Stimulated activated CD4-positive, alpha-beta T cell treated with anti-CD3 and anti-CD28 coated beads, Interleukin-15, amount 100 ng/mL, for 24 hours (primary cell): ENCODE data around the gene SMIM1.
A peak's percentile ranks its signal among the peaks of the same experiment; 100 is the strongest.

Experiments used
- DNase-seq: peaks from one replicate; pipeline ENCODE4 v3.0.0-alpha.2; 2020

Gene SMIM1

DNA sequence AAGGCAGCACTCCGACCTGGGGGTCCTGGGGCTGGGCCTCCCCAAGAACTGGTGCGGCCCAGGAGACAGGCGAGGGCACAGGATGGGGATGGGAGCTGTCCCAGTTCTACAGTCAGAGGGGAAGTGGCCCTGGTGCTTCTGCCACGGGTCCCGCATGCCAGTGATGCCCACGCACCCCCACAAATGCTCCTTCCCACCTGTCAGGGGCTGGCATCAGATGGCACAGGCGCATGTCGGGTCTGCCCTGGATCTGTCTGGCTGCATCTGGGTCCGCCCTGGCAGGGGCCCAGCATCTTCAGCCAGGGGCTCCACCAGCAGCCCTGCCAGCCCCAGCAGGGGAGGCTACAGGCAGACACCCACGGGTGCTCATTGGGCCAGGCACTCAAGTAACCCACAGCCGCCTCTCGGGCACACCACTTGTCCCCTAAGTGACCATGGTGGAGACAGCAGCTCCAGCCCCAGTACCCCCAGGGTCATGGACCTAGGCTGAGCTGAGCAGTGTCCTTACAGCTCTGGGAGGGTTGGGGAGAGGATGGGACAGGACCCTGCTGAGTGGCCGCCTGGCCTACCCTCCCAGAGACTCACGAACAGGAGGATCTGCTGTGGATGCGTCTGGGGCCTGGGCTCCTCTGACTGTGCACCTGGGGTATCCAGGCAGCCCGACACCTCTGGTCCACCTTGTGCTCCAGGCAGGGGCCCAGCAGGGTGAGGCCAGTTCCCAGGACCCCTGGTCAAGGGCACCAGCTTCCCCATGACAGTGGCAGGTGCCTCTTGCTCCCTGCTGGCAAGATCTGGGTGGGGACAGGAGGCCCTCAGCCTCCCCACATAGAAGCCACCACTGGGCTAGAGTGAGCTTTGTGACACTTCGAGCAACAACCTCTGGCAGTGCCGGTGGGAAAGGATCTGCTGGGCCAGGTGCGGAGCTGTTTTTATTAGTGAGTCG lies 5.4 kb downstream of the SMIM1 start:
- no peak for DNase-seq

- DNase-seq = no peak
Observed at GRCh38 chr1:3778590-3779264, 6.2 kb downstream of the SMIM1 start.

- DNase-seq = no peak
Observed at GRCh38 chr1:3779265-3779911, 6.8 kb downstream of the SMIM1 start.

- DNase-seq = no peak
Observed at GRCh38 chr1:3779912-3780416, 7.4 kb downstream of the SMIM1 start.

- no peak for DNase-seq
Observed at GRCh38 chr1:3780901-3781300, 8.4 kb downstream of the SMIM1 start.

DNA sequence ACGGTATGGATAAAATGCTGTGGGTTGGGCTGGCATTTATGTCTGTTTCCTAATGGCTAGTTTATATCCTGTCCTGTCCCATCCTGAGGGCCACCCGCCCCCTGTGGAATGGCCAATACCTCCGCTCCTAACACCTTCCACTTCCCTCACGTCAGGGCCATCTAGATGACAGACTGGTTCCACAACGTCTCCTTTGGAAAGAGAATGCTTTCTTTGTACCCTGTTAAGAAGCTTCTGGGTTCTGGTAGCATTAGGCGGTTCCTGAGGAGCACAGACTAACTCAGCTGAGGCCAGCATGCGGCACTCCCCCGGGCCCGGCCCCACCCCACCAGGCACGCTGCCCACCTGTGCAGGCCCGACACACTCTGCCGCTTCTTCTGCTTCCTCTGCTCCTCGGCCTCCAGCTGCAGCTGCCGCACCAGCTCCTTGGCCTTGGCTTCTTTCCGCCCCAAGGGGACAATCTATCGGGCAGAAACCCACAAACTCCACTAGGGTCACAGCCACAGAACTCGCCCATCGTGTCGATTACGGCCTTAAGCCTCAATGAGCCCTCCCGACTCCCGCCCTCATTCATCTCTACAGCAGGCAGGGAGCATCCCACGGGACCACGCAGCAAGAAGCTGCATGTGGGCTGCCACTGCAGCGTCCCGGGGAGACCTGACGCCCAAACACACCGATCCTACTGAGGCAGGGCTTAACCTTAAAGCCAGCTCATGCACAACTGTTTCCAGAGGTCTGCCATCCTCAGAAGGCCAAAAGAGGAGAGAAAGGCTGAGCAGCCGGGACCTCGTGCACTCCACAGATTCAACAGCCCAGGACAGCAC lies 11.3 kb downstream of the SMIM1 start:
- DNase-seq = no peak

GRCh38 chr1:3785045-3785444 lies 12.5 kb downstream of the SMIM1 start:
- DNase-seq = no peak

- DNase-seq = no peak
Observed at GRCh38 chr1:3785456-3786157, 13.1 kb downstream of the SMIM1 start.

DNA sequence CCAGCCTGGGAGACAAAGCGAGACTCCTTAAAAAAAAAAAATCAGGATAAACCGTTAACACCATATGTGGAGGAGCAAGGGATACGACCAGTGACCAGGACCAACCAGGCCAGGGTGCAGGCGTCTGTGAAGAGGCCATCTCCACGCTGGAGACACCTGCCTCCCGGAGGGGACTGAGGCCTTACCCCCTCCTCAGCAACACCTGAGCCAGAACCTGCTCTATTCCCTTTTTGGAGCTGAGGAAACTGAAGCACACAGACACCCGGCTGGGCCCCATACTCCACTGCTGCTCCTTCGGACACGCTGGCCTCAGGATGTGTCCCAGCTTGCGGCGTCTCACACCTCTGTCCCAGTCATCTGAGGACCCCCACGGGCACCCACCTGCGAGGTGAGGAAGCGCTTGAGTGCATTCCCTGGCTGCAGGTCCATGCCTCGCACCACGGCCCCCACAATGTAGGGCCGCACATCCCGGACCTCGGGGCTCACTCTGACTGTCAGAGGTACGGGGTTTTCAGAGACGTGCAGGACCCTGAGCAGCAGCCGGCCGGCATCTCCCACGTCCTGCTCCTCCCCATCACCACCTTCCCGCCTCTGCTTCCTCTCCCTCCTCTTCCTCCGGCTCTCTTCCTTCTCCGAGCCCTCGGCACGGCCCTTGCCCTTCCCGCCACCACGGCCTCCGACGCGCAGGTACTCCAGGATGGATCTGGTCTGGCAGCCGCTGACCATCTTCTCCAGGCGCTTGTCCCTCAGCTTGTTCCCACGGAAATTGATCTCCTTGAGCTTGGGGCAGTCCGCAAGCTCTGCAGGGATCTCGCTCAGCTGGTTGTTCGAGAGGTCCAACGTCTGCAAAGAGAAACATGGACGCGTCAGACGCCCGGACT lies 14.2 kb downstream of the SMIM1 start:
- no peak for DNase-seq

DNA sequence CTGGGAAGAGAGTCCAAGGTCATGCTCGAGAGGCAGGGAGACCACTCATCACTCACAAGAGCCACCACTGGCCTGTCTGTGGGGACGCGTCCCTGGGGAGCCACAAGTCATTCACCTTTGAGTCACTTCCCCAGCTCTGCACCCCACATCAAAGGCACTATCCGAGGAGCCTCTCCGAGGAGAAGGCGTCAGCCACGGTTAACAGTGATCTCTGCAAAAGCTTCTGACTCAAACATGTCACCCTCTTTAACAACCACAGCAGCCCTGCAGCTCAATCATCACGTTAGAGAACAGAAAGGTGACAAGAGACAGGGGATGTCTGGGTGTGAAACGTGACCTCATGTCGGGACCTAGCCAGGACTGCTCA lies 14.8 kb downstream of the SMIM1 start:
- peak; percentile 66 for DNase-seq

DNA sequence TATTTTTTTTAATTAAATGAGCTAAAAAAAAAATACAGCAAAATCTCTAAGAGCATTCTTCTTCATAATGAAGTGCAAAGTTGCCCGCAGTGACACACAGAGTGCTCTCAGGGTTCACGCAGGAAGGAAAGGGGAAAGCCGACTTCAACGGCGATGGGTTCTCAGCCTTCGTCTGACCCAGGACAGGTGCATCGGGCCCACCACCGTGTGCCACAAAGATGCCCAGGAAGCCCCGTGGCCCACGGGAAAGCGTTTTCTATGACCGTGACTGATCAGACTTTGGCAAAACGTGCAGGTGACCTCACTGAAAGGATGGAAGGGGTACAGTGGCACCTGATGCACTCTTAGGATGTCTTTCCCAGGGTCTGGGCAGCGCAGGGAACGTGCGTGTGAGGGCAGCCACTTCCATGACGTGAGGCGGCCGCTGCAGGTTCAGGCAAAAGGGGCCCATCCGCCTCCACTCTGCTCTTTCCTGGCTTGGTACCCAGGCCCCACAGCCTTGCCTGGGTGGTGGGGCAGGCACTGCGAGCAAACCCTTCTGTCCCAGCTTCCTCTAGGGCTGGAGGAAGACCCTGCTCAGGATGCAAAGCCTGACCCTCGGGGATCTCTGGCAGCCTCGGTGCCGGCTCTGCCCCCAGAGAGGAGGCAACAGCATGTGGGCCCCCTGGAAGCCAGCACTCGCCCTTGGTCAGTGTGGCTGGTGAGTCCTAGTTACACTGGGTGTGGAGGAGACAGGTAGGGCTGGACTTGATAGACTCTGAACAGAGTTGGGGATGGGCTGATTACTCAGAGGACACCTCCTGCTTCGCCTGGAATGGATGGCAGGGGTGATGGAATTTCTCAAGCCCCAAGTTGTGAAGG lies 15.4 kb downstream of the SMIM1 start:
- DNase-seq = no peak

- no peak for DNase-seq
Observed at GRCh38 chr1:3788756-3789420, 16.3 kb downstream of the SMIM1 start.

GRCh38 chr1:3789421-3790300 lies 17.1 kb downstream of the SMIM1 start:
- no peak for DNase-seq

- no peak for DNase-seq
Observed at GRCh38 chr1:3790500-3790923, 18.0 kb downstream of the SMIM1 start.

GRCh38 chr1:3790952-3791351 lies 18.4 kb downstream of the SMIM1 start:
- DNase-seq = no peak

DNA sequence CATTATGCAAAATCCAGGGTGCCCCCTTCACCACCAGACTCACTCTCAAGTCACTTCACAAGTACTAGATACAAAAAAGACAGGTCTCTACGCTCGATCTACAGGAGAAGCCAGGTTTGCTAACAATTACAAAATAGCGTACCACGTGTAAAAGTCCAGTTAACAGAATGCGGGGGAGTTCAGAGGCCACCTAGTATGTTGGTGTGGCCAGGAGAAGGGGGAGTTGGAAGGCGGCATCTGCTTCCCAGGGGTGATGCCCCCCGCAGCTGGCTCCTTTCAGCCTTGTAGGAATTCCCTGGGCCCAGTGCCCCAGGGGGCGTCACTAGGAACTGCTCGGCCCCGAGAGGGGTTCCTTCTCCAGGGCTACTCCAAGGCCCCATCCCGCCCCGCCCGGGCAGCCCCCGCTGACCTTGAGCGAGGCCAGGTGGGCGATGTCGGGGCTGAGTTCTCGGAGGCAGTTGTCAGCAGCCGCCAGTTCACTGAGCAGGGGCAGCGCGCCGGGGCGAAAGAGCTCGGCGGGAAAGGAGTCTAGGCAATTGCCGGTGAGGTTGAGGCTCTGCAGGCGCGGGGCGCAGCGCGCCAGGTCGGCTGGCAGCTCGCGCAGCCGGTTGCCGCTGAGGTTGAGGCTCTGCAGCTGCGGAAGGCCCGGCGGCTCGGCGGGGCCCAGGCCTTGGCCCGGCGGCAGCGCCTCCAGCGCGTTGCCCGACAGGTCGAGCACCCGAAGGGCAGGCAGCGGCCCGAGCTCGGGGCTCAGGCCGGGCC lies 23.1 kb downstream of the SMIM1 start:
- DNase-seq = no peak
